GM12874 (cell line): ENCODE results near the gene VMP1.

Experiments used
- CTCF ChIP-seq: IDR thresholded peaks from 2 replicates; pipeline ENCODE4 v1.5.1; 2011; ENCODE audit warnings: low read depth, mild to moderate bottlenecking, control low read depth, low read length, moderate library complexity; ENCODE audit not compliant: insufficient read depth

Gene VMP1

GRCh38 chr17:59753522-59754467 lies 46.3 kb downstream of the VMP1 start:
- peak; percentile 37; the same call in 1 of the 2 replicates for TF ChIP-seq CTCF

DNA sequence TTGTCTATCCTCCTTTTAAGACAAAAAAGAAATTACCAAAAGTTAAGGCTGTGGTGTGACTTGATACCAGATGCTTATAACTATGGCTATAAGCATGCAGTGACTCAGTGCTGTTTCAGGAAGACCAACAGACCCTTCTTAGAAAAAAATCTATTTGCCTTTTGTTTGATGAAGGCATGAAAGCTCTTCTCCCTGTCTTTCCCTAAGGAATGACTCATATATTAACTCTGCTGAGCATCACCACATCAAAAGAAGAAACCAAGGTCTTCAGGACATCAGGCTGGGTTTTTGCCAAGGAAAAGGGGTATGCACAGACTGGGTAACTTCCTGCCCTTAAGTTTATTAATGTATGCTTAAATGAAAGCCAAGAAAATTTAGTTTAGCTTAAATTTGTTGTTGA lies 47.1 kb downstream of the VMP1 start:
- TF ChIP-seq CTCF, result no peak

DNA sequence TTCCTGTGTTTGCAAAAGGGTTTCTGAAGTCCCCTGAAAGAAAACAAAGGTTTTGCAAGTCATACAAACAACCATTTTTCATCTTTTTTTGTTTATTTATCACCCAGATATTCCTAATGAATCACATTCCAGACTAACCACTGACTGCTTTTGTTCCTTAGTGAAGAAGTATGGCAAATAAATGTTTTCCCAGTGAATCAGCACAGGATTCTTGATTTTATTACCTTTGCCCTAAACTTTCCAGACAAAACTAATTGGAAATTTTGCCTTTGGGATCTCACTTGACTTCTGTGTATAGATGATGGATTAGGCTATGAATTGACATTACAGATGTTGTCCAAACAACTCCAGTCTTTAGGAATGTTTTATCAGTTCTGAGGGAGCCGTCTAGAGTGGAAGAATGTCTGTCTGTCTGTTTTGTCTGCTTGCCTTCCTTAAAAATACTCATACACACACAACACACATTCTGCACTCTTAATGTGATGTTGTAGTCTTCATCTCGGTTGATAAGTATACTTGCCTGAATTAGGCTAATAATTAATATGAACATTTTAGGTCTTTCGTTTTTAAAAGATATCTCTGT lies 48.9 kb downstream of the VMP1 start:
- TF ChIP-seq CTCF, result no peak

GRCh38 chr17:59757043-59757442 lies 49.6 kb downstream of the VMP1 start:
- TF ChIP-seq CTCF, result no peak

- no peak for TF ChIP-seq CTCF
These were observed 50.0 kb downstream of the VMP1 start for GRCh38 chr17:59757470-59757869.

DNA sequence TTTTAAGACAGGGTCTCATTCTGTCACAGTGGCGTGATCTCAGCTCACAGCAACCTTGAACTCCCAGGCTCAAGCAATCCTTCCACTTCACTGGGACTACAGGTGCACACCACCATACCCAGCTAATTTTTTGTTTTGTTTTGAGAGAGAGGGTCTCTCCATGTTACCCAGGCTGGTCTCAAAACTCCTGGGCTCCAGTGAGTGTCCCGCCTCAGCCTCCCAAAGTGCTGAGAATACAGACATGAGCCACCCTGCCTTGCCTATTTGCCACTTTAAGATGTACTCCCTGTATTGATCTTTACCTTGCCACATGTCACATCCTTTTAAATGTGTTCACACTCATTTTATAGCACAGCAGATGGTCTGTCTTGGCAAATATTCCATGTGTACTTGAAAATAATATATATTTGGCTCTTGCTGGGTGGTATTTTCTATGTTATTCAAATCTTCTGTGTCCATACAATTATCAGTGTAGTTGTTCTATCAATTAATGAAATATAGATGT lies 50.5 kb downstream of the VMP1 start:
- TF ChIP-seq CTCF, result no peak

GRCh38 chr17:59760160-59760559 lies 52.7 kb downstream of the VMP1 start:
- no peak for TF ChIP-seq CTCF
